WTC11 (cell line): ENCODE data around the gene DYNC1I1.

Experiments used
- CREB1 ChIP-seq: sonication (generic); formaldehyde crosslinking; IDR thresholded peaks from 2 replicates; pipeline ENCODE4 v1.8.0; 2023; ENCODE audit warnings: mild to moderate bottlenecking, missing genetic modification reagents
- JAZF1 ChIP-seq: fragments of 250-450 bp; sonication (Bioruptor Pico); IDR thresholded peaks from 2 replicates; pipeline ENCODE4 v1.9.0; 2021; ENCODE audit warnings: moderate library complexity, mild to moderate bottlenecking, inconsistent platforms
- NFYB ChIP-seq: sonication (generic); formaldehyde crosslinking; conservative IDR thresholded peaks from 2 replicates; pipeline ENCODE4 v1.8.0; 2022; ENCODE audit warnings: low read depth, missing genetic modification reagents
- TF ChIP-seq, protein P1 (sequence below): fragments of 250-450 bp; sonication (Bioruptor Pico); IDR thresholded peaks from 2 replicates; pipeline ENCODE4 v2.1.2; 2022; ENCODE audit warnings: mild to moderate bottlenecking, moderate library complexity
- TF ChIP-seq, protein P2 (sequence below): fragments of 200-600 bp; IDR thresholded peaks from 2 replicates; pipeline ENCODE4 v1.8.0; 2022; ENCODE audit warnings: antibody characterized with exemption

GRCh38 chr7:95843286-95843685 lies 70.9 kb downstream of the DYNC1I1 start:
- no peak for TF ChIP-seq JAZF1 (CRISPR knock-in tag)
- TF ChIP-seq, protein P1, sequence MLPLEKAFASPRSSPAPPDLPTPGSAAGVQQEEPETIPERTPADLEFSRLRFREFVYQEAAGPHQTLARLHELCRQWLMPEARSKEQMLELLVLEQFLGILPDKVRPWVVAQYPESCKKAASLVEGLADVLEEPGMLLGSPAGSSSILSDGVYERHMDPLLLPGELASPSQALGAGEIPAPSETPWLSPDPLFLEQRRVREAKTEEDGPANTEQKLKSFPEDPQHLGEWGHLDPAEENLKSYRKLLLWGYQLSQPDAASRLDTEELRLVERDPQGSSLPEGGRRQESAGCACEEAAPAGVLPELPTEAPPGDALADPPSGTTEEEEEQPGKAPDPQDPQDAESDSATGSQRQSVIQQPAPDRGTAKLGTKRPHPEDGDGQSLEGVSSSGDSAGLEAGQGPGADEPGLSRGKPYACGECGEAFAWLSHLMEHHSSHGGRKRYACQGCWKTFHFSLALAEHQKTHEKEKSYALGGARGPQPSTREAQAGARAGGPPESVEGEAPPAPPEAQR (CRISPR knock-in tag), result no peak
- no peak for TF ChIP-seq CREB1 (CRISPR knock-in tag)
- TF ChIP-seq, protein P2, sequence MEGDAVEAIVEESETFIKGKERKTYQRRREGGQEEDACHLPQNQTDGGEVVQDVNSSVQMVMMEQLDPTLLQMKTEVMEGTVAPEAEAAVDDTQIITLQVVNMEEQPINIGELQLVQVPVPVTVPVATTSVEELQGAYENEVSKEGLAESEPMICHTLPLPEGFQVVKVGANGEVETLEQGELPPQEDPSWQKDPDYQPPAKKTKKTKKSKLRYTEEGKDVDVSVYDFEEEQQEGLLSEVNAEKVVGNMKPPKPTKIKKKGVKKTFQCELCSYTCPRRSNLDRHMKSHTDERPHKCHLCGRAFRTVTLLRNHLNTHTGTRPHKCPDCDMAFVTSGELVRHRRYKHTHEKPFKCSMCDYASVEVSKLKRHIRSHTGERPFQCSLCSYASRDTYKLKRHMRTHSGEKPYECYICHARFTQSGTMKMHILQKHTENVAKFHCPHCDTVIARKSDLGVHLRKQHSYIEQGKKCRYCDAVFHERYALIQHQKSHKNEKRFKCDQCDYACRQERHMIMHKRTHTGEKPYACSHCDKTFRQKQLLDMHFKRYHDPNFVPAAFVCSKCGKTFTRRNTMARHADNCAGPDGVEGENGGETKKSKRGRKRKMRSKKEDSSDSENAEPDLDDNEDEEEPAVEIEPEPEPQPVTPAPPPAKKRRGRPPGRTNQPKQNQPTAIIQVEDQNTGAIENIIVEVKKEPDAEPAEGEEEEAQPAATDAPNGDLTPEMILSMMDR, result no peak
- no peak for TF ChIP-seq NFYB (CRISPR knock-in tag)
